GM23338 (cell line): ENCODE results near the gene NDUFA6. TPM values are rescaled to one million over a fixed set of nuclear protein-coding genes. Genes with fewer than 3 reads are reported as not detected.

Experiments
- ATAC-seq: fragments of 200-7000 bp; cut with Tn5 transposase; 3 replicates; pipeline ENCODE4 v1.9.1; 2020
- DNase-seq: peaks from one replicate; pipeline ENCODE4 v3.0.0-alpha.2; 2015; ENCODE audit warnings: low spot score
- H2AFZ ChIP-seq: fragments of 200-600 bp; sonication (generic); 2 replicates; pipeline ENCODE4 v1.8.0; 2016; ENCODE audit warnings: antibody characterized with exemption, mild to moderate bottlenecking, moderate library complexity
- H3F3A ChIP-seq: fragments of 200-600 bp; sonication (generic); replicated peaks from 2 replicates; pipeline ENCODE4 v1.8.0; 2017; ENCODE audit warnings: antibody characterized with exemption, mixed run types, low read depth
- H3K27ac ChIP-seq: fragments of 200-600 bp; sonication (generic); 2 replicates; pipeline ENCODE4 v1.6.1; 2016; ENCODE audit warnings: low read depth
- H3K27me3 ChIP-seq: fragments of 200-600 bp; sonication (generic); 2 replicates; pipeline ENCODE4 v1.8.0; 2016; ENCODE audit warnings: mild to moderate bottlenecking, mixed run types, moderate library complexity; ENCODE audit not compliant: insufficient read depth
- H3K36me3 ChIP-seq: fragments of 200-600 bp; sonication (generic); 2 replicates; pipeline ENCODE4 v1.8.0; 2016; ENCODE audit warnings: mild to moderate bottlenecking; ENCODE audit not compliant: insufficient read depth
- H3K4me1 ChIP-seq: fragments of 200-600 bp; sonication (generic); 2 replicates; pipeline ENCODE4 v1.8.0; 2016; ENCODE audit warnings: mild to moderate bottlenecking, moderate library complexity; ENCODE audit not compliant: insufficient read depth
- H3K4me2 ChIP-seq: fragments of 200-600 bp; sonication (generic); 2 replicates; pipeline ENCODE4 v1.7.1; 2017; ENCODE audit warnings: mixed run types
- H3K4me3 ChIP-seq: fragments of 200-600 bp; sonication (generic); 2 replicates; pipeline ENCODE4 v1.6.1; 2016; ENCODE audit warnings: mixed run types
- H3K79me2 ChIP-seq: fragments of 200-600 bp; sonication (generic); replicated peaks from 2 replicates; pipeline ENCODE4 v1.8.0; 2017; ENCODE audit warnings: mild to moderate bottlenecking; ENCODE audit not compliant: insufficient read depth
- H3K9me2 ChIP-seq: fragments of 200-600 bp; sonication (generic); 2 replicates; pipeline ENCODE4 v1.8.0; 2017; ENCODE audit not compliant: insufficient read depth
- H4K20me1 ChIP-seq: fragments of 200-600 bp; sonication (generic); replicated peaks from 2 replicates; pipeline ENCODE4 v1.8.0; 2017; ENCODE audit warnings: mild to moderate bottlenecking; ENCODE audit not compliant: insufficient read depth
- H3K27ac Mint-ChIP-seq: 2 replicates; pipeline ENCODE4 v1.8.0; 2020; ENCODE audit warnings: inconsistent platforms, mild to moderate bottlenecking, moderate library complexity, mixed read lengths
- H3K27me3 Mint-ChIP-seq: 3 replicates; pipeline ENCODE4 v1.8.0; 2022; ENCODE audit warnings: low read depth, mild to moderate bottlenecking, moderate library complexity, mixed read lengths, inconsistent platforms; ENCODE audit not compliant: insufficient read depth, poor library complexity
- H3K36me3 Mint-ChIP-seq: 3 replicates; pipeline ENCODE4 v1.8.0; 2021; ENCODE audit warnings: low read depth, mild to moderate bottlenecking, inconsistent platforms, moderate library complexity, mixed read lengths
- H3K4me1 Mint-ChIP-seq: 3 replicates; pipeline ENCODE4 v1.8.0; 2020; ENCODE audit warnings: mild to moderate bottlenecking, inconsistent platforms, mixed read lengths
- H3K4me3 Mint-ChIP-seq: 3 replicates; pipeline ENCODE4 v1.8.0; 2021; ENCODE audit warnings: moderate library complexity, mild to moderate bottlenecking, inconsistent platforms, mixed read lengths
- H3K9me3 Mint-ChIP-seq: 3 replicates; pipeline ENCODE4 v1.8.0; 2020; ENCODE audit warnings: moderate library complexity, mild to moderate bottlenecking, inconsistent platforms, mixed read lengths
- EZH2 ChIP-seq: fragments of 200-600 bp; sonication (generic); IDR thresholded peaks from one replicate; pipeline ENCODE4 v1.8.0; 2017; ENCODE audit warnings: antibody characterized with exemption, mild to moderate bottlenecking, low read depth; ENCODE audit not compliant: unreplicated experiment
- EZH2phosphoT487 ChIP-seq: fragments of 200-600 bp; sonication (generic); IDR thresholded peaks from one replicate; pipeline ENCODE4 v1.8.1; 2018; ENCODE audit warnings: antibody characterized with exemption; ENCODE audit not compliant: unreplicated experiment
- NANOG ChIP-seq: IDR thresholded peaks from 2 replicates; pipeline ENCODE4 v1.6.1; 2016; ENCODE audit warnings: antibody characterized with exemption, borderline replicate concordance
- STAT1 ChIP-seq: IDR thresholded peaks from one replicate; pipeline ENCODE4 v1.6.1; 2016; ENCODE audit warnings: antibody characterized with exemption; ENCODE audit not compliant: unreplicated experiment
- ZNF331 ChIP-seq: fragments of 250-450 bp; sonication (Bioruptor Pico); IDR thresholded peaks from 2 replicates; pipeline ENCODE4 v1.5.0; 2020; ENCODE audit warnings: low read depth, mild to moderate bottlenecking, moderate library complexity
- ZNF462 ChIP-seq: fragments of 250-450 bp; sonication (Bioruptor Pico); IDR thresholded peaks from 2 replicates; pipeline ENCODE4 v1.5.0; 2020; ENCODE audit warnings: mild to moderate bottlenecking, moderate library complexity
- polyA plus RNA-seq: library from polyadenylated mRNA; unstranded; fragments of >200 nt; fragmentation: Nextera tagmentation; extraction: Ambion mirVana; gene quantifications from 2 replicates; pipeline ENCODE4 v1.2.1, GENCODE V29; 2016
- total RNA-seq: library from RNA; depleted of rRNA; stranded (reverse); fragments of >200 nt; shearing (Covaris generic); gene quantifications from 2 replicates; pipeline ENCODE4 v1.2.3, GENCODE V29; 2014
- TF ChIP-seq, protein P1 (sequence below): IDR thresholded peaks from 2 replicates; pipeline ENCODE4 v1.6.1; 2016; ENCODE audit warnings: antibody characterized with exemption

The NDUFA6 gene
- total and polyA plus RNA-seq, 2 experiments from 2014 or later = 69.8 to 433 TPM

- Histone ChIP-seq H3F3A (no peaks in the 10 kb centered on the region), H3K27me3 (no peaks in the 10 kb centered on the region), H3K4me1 (peaks cover 9% of the 10 kb centered on the region), H4K20me1 (no peaks in the 10 kb centered on the region), H3K9me2 (peaks cover 5% of the 10 kb centered on the region; the same call in 1 of the 2 replicates), H3K27ac (no peak overlapping the region), H3K36me3 (peaks cover 3% of the 10 kb centered on the region; the same call in 1 of the 2 replicates), H3K4me3 (no peak overlapping the region), H3K4me2 (no peak overlapping the region), H3K79me2 (no peaks in the 10 kb centered on the region), H2AFZ (no peak overlapping the region)
- Mint-ChIP-seq H3K9me3 (peaks cover 14% of the 10 kb centered on the region), H3K36me3 (peaks cover 75% of the 10 kb centered on the region), H3K4me3 (no peak overlapping the region), H3K27ac (no peak overlapping the region; the same call in 1 of the 2 replicates), H3K4me1 (peaks cover 13% of the 10 kb centered on the region), H3K27me3 (peaks cover 9% of the 10 kb centered on the region)
- TF ChIP-seq, protein P1, sequence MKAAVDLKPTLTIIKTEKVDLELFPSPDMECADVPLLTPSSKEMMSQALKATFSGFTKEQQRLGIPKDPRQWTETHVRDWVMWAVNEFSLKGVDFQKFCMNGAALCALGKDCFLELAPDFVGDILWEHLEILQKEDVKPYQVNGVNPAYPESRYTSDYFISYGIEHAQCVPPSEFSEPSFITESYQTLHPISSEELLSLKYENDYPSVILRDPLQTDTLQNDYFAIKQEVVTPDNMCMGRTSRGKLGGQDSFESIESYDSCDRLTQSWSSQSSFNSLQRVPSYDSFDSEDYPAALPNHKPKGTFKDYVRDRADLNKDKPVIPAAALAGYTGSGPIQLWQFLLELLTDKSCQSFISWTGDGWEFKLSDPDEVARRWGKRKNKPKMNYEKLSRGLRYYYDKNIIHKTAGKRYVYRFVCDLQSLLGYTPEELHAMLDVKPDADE = no peak
- TF ChIP-seq ZNF331 (CRISPR knock-in tag) (no peak), STAT1 (no peak), EZH2phosphoT487 (no peak), NANOG (no peak), EZH2 (no peak), ZNF462 (no peak)
- DNase-seq (no peak), ATAC-seq (no peak)
Observed at GRCh38 chr22:42062506-42063170, 27.9 kb downstream of the NDUFA6 start.
